Naive B cell (primary cell): ENCODE measurements around the gene MLIP. TPM values are rescaled to one million over a fixed set of nuclear protein-coding genes. Genes with fewer than 3 reads are reported as not detected.
A peak's percentile ranks its signal among the peaks of the same experiment; 100 is the strongest.

Experiments used
- ATAC-seq, 2 donors: fragments of 150-1000 bp; cut with Tn5 transposase; 2 replicates each; pipeline ENCODE4 v1.10.0; 2021; ENCODE audit warnings: low read depth in 2 of 2, mild to moderate bottlenecking in 2 of 2, moderate library complexity in 2 of 2
- DNase-seq: peaks from one replicate; pipeline ENCODE4 v3.0.0; 2022
- H3K27ac Mint-ChIP-seq, 6 donors: one replicate each; pipeline ENCODE4 v1.8.0; 2020 to 2022; ENCODE audit warnings: mild to moderate bottlenecking in 6 of 6, mixed read lengths in 6 of 6, moderate library complexity in 5 of 6, inconsistent platforms in 2 of 6
- H3K27me3 Mint-ChIP-seq, 3 donors: one replicate each; pipeline ENCODE4 v1.8.0; 2021 to 2022; ENCODE audit warnings: mixed read lengths in 3 of 3, mild to moderate bottlenecking in 1 of 3
- H3K36me3 Mint-ChIP-seq, 2 donors: one replicate each; pipeline ENCODE4 v1.8.0; 2020 to 2022; ENCODE audit warnings: mixed read lengths in 2 of 2, inconsistent platforms in 1 of 2, mild to moderate bottlenecking in 1 of 2
- H3K4me1 Mint-ChIP-seq, 3 donors: one replicate each; pipeline ENCODE4 v1.8.0; 2020 to 2022; ENCODE audit warnings: mixed read lengths in 3 of 3, inconsistent platforms in 1 of 3, mild to moderate bottlenecking in 1 of 3, moderate library complexity in 1 of 3
- H3K4me3 Mint-ChIP-seq, 8 donors: one replicate each; pipeline ENCODE4 v1.8.0; 2020 to 2022; ENCODE audit warnings: mild to moderate bottlenecking in 8 of 8, mixed read lengths in 8 of 8, moderate library complexity in 8 of 8, inconsistent platforms in 2 of 8
- H3K9me3 Mint-ChIP-seq, 7 donors: one replicate each; pipeline ENCODE4 v1.8.0; 2020 to 2022; ENCODE audit warnings: mixed read lengths in 7 of 7, mild to moderate bottlenecking in 5 of 7, inconsistent platforms in 2 of 7, moderate library complexity in 1 of 7
- polyA plus RNA-seq, 6 donors: library from polyadenylated mRNA; unstranded; fragments of 300-500 nt; fragmentation: Illumina TruSeq; gene quantifications; one replicate each; pipeline ENCODE4 v1.2.3, GENCODE V29; 2021; ENCODE audit warnings: low read depth in 6 of 6

MLIP gene
- polyA plus RNA-seq, 6 donors from 2014 or later, result not detected

DNA sequence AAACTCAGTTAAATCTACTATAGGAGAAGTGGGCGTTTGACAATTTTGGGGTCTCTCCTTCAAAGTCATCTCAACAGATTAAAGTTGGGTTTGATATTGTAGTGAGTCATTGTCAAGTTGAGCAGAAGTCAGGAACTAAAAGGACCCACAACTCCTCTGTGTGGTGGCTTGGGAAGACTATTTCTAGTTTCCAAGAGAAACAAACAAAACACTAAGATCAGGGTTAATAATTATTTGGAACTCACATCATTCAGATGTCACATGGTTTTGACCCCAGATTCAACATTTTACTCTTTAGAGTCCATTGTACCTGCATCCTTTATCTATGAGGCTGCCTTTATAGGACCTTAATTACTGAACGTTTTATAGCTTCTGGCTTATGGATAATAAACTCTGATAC, 151.7 kb downstream of the MLIP start:
- Mint-ChIP-seq H3K27ac (no peak overlapping the region), H3K4me3 (no peak overlapping the region), H3K9me3 (peaks cover 0 to 3% (median 0%) of the 10 kb centered on the region in 7 donors), H3K27me3 (no peaks in the 10 kb centered on the region), H3K4me1 (no peaks in the 10 kb centered on the region), H3K36me3 (no peaks in the 10 kb centered on the region)
- ATAC-seq (no peak), DNase-seq (no peak)

- Mint-ChIP-seq H3K27ac (no peak overlapping the region), H3K4me1 (no peaks in the 10 kb centered on the region), H3K4me3 (no peak overlapping the region), H3K9me3 (peaks cover 0 to 3% (median 0%) of the 10 kb centered on the region in 7 donors), H3K27me3 (peaks cover 0 to 5% (median 0%) of the 10 kb centered on the region in 3 donors), H3K36me3 (no peaks in the 10 kb centered on the region)
- DNase-seq (no peak), ATAC-seq (no peak)
Observed at GRCh38 chr6:54264581-54265272, 153.5 kb downstream of the MLIP start.

DNA sequence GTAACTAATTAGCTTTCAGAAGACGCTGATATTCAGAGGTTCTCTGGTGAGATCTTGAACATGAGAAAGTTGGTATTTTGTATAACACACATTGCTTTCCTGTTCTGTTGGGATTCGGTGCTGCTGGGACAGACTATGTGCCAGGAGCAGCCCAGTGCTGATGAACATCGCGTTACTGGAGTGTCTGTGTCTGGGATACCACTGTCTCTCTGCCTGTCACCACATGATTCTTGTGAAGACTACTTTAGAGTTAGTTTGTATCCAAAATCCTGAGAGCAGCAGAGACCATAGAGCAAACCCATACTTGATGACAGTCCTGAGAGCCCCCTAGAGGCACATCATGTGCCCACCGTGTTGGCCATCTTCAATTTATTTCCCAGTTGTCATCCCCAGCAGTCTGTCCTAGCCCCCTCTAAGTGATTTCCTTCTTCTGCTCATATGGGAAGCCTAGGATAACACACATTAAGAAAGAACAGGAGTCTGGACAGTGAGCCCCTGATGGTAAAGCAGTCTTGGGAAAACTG, 155.2 kb downstream of the MLIP start:
- peaks cover 0 to 3% (median 0%) of the 10 kb centered on the region in 7 donors for H3K9me3 Mint-ChIP-seq
- no peak overlapping the region for H3K27ac Mint-ChIP-seq
- H3K4me1 Mint-ChIP-seq, result no peaks in the 10 kb centered on the region
- ATAC-seq, result no peak
- H3K4me3 Mint-ChIP-seq, result no peak overlapping the region
- DNase-seq, result no peak
- no peaks in the 10 kb centered on the region for H3K36me3 Mint-ChIP-seq
- H3K27me3 Mint-ChIP-seq, result peaks cover 0 to 5% (median 5%) of the 10 kb centered on the region in 3 donors

GRCh38 chr6:54267798-54268197, 156.6 kb downstream of the MLIP start:
- peaks cover 0 to 2% (median 0%) of the 10 kb centered on the region in 7 donors for H3K9me3 Mint-ChIP-seq
- ATAC-seq (no peak), DNase-seq (no peak)
- H3K27me3 Mint-ChIP-seq, result peaks cover 0 to 8% (median 5%) of the 10 kb centered on the region in 3 donors
- H3K4me1 Mint-ChIP-seq, result no peaks in the 10 kb centered on the region
- H3K27ac Mint-ChIP-seq, result no peak overlapping the region
- H3K4me3 Mint-ChIP-seq, result no peak overlapping the region
- H3K36me3 Mint-ChIP-seq, result no peaks in the 10 kb centered on the region

DNA sequence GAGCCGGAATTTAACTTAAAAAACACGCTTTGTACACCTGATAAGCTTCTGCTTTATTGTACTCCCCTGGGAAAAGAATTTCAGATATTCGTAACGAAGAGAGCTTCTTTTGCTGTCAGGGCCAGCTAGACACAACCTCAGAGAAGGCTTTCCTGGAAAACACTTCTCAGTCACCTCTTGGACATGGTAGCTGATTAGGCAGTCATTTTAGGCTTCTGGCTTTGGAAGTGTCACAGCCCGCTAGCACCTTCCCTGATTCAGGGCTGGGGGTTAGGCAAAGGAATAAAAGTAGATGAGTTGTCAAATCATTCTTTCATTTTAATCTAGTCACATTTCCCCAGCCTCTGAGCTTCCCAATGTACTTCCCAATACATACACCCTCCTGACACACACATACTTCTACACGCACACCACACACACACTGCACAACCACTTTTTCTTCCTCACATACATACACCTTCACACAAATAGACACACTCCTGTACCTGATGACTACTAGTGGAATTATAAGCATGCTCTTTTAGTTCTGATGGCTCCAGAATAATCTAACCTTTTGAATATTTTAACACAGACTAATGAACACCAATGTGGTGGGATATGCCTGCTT, 162.1 kb downstream of the MLIP start:
- Mint-ChIP-seq H3K27ac (peak overlapping the region in 1 of 6 donors; percentile 35), H3K4me3 (no peak overlapping the region), H3K9me3 (peaks cover 0 to 5% (median 0%) of the 10 kb centered on the region in 7 donors), H3K36me3 (no peaks in the 10 kb centered on the region), H3K27me3 (peaks cover 0 to 8% (median 5%) of the 10 kb centered on the region in 3 donors), H3K4me1 (no peaks in the 10 kb centered on the region)
- ATAC-seq (no peak), DNase-seq (no peak)

GRCh38 chr6:54274383-54274782, 163.1 kb downstream of the MLIP start:
- ATAC-seq (no peak), DNase-seq (no peak)
- Mint-ChIP-seq H3K9me3 (peaks cover 0 to 8% (median 4%) of the 10 kb centered on the region in 7 donors), H3K4me1 (no peaks in the 10 kb centered on the region), H3K4me3 (no peak overlapping the region), H3K36me3 (no peaks in the 10 kb centered on the region), H3K27ac (no peak overlapping the region), H3K27me3 (peaks cover 0 to 8% (median 0%) of the 10 kb centered on the region in 3 donors)

DNA sequence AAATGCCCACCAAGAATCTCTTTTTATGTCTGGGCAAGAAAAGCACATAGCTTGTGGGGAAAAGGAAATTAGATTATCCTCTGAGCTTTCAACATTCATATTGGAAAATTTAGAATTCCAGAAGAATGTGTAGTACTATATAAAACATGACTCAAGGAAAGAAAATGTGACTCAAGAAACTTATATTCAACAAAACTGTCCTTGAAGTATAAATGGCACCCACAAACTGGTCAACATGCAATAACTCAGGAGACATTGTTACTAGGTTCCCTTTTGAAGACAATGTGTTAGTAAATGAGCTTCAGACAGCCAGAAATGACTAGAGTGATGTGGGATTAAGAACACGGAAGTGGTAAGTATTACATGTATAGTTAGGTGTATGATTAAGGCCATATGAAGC, 170.9 kb downstream of the MLIP start:
- Mint-ChIP-seq H3K36me3 (no peaks in the 10 kb centered on the region), H3K9me3 (peaks cover 0 to 6% (median 4%) of the 10 kb centered on the region in 7 donors), H3K4me3 (no peak overlapping the region), H3K4me1 (no peaks in the 10 kb centered on the region), H3K27ac (no peak overlapping the region), H3K27me3 (no peaks in the 10 kb centered on the region)
- DNase-seq (no peak), ATAC-seq (no peak)

DNA sequence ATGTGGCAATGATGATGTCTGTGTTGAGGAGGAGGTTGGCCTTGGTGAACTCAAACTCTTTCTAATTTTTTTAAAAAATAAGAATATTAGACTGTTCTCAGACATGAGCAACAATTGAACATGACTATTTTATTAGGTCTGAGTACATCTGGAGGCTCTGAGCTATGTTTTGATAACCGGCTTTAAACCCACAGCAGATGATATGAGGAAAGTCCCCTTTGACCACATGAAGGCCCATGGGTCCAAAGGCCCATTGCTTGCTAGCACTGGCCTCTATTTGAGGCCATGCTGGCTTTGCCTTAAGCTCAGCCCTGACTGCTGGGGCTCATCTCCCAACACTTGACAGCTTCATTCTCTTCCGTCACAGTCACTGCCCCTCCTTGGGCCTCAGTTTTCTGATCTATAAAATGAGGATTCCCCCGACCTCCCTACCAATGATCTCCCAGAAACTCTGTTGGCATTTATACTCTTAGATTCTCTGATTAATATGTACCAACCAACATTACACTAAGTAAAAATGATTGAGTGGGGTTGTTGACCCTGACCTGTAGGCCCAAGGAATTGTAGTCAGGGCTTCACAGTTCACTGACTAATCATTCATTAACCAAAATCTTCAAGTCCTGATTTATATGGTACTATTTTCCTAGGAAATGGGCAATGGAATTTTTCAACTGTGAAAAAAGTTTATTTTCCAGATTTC, 173.1 kb downstream of the MLIP start:
- H3K27me3 Mint-ChIP-seq, result no peaks in the 10 kb centered on the region
- ATAC-seq, result no peak
- no peak overlapping the region for H3K4me3 Mint-ChIP-seq
- no peak overlapping the region for H3K27ac Mint-ChIP-seq
- peaks cover 0 to 9% (median 3%) of the 10 kb centered on the region in 7 donors for H3K9me3 Mint-ChIP-seq
- no peaks in the 10 kb centered on the region for H3K4me1 Mint-ChIP-seq
- no peaks in the 10 kb centered on the region for H3K36me3 Mint-ChIP-seq
- no peak for DNase-seq

DNA sequence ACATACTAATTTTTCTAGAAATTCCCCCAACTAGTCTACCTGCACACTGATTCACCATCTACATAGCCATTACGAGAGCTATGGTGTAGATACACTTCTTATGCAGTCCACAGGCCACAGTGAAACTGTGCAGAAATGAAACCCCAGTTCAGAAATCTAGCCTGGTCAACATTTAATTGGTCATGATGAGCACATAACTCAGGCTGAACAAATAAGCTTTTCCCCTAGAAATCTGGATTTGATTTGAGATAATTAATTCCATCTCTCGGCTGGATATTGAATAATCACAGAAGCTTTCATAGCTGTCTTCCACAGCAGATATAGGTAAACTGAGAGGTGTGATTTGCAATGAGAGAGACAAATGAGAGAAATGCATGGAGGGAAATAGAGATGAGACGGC, 174.4 kb downstream of the MLIP start:
- Mint-ChIP-seq H3K27me3 (no peaks in the 10 kb centered on the region), H3K4me3 (no peak overlapping the region), H3K9me3 (peaks cover 0 to 9% (median 3%) of the 10 kb centered on the region in 7 donors), H3K27ac (no peak overlapping the region), H3K4me1 (no peaks in the 10 kb centered on the region), H3K36me3 (no peaks in the 10 kb centered on the region)
- DNase-seq (no peak), ATAC-seq (no peak)

GRCh38 chr6:54286141-54286540, 174.9 kb downstream of the MLIP start:
- no peaks in the 10 kb centered on the region for H3K27me3 Mint-ChIP-seq
- no peak for ATAC-seq
- no peak overlapping the region for H3K4me3 Mint-ChIP-seq
- no peaks in the 10 kb centered on the region for H3K4me1 Mint-ChIP-seq
- DNase-seq, result no peak
- H3K27ac Mint-ChIP-seq, result no peak overlapping the region
- no peaks in the 10 kb centered on the region for H3K36me3 Mint-ChIP-seq
- peaks cover 0 to 9% (median 3%) of the 10 kb centered on the region in 7 donors for H3K9me3 Mint-ChIP-seq

DNA sequence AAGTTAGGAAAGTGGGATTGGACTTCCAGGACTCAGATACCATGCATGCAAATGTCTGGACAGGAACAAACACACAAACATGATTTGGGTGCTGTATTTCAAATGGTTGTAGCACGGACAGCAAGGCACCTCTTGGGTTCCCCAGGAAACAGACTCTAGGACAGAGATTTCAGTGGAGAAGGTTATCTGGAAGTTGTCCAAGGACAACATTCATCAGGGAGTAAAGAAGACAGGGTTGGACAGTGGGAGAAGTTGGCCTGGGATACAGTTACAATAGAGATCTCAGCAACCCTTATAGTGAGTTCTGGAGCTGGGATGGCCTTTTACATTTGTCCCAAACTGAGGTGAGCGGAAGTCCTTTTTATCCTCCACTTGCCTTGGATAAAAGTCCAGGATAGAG, 177.2 kb downstream of the MLIP start:
- H3K27me3 Mint-ChIP-seq, result no peaks in the 10 kb centered on the region
- DNase-seq (no peak), ATAC-seq (no peak)
- H3K4me3 Mint-ChIP-seq, result no peak overlapping the region
- H3K36me3 Mint-ChIP-seq, result no peaks in the 10 kb centered on the region
- no peaks in the 10 kb centered on the region for H3K4me1 Mint-ChIP-seq
- peaks cover 0 to 9% (median 2%) of the 10 kb centered on the region in 7 donors for H3K9me3 Mint-ChIP-seq
- H3K27ac Mint-ChIP-seq, result no peak overlapping the region

GRCh38 chr6:54289426-54289825, 178.2 kb downstream of the MLIP start:
- no peak for DNase-seq
- no peaks in the 10 kb centered on the region for H3K27me3 Mint-ChIP-seq
- H3K27ac Mint-ChIP-seq, result peak overlapping the region in 1 of 6 donors; percentile 5
- H3K4me1 Mint-ChIP-seq, result no peaks in the 10 kb centered on the region
- no peak for ATAC-seq
- no peaks in the 10 kb centered on the region for H3K36me3 Mint-ChIP-seq
- no peak overlapping the region for H3K4me3 Mint-ChIP-seq
- peaks cover 0 to 8% (median 2%) of the 10 kb centered on the region in 7 donors for H3K9me3 Mint-ChIP-seq

DNA sequence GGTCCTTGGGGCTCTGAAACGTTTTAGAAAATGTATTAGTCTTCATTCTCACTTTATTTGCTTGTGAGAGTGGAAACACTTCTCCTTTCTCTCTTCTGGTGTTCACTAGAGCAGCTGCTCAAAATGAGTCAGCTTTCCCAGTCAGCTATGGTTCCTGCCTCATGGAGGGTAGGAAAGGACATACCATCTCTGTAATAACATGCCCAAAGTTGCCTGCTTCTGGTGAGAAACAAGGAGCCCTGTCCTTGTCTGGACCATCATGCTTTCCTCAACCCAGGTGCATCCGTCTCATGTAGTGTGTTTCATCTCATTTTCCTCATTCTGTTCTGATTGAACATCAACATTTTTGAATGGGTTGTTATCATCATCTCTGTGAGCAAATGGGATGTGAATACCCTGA, 179.9 kb downstream of the MLIP start:
- no peak overlapping the region for H3K27ac Mint-ChIP-seq
- no peaks in the 10 kb centered on the region for H3K4me1 Mint-ChIP-seq
- no peak for ATAC-seq

More for the DNA sequence above, 179.9 kb downstream of the MLIP start:
- Mint-ChIP-seq H3K27me3 (no peaks in the 10 kb centered on the region), H3K9me3 (peaks cover 0 to 9% (median 3%) of the 10 kb centered on the region in 7 donors), H3K4me3 (no peak overlapping the region), H3K36me3 (peaks cover 0 to 5% of the 10 kb centered on the region in 2 donors)
- DNase-seq, result no peak
